GM06990 (cell line): ENCODE results near the gene BRAT1.
"Not testable (repeated sequence)": the region's sequence is repeated elsewhere in the genome, so short reads cannot be mapped to it uniquely, and the experiment has no call there.

Experiments
- DNase-seq: peaks from one replicate; pipeline ENCODE4 v3.0.0-alpha.2; 2011; ENCODE audit not compliant: insufficient read length; ENCODE audit errors: extremely low read depth
- H3K27me3 ChIP-seq: replicated peaks from 2 replicates; pipeline ENCODE4 v1.6.0; 2011; ENCODE audit warnings: low read length; ENCODE audit not compliant: control insufficient read depth, insufficient read depth
- H3K36me3 ChIP-seq: 2 replicates; pipeline ENCODE4 v1.5.1; 2011; ENCODE audit warnings: low read length; ENCODE audit not compliant: control insufficient read depth, insufficient read depth
- H3K4me3 ChIP-seq: replicated peaks from 2 replicates; pipeline ENCODE4 v1.5.1; 2011; ENCODE audit warnings: low read depth, mild to moderate bottlenecking, control low read depth, low read length
- CTCF ChIP-seq: IDR thresholded peaks from 2 replicates; pipeline ENCODE4 v1.5.1; 2011; ENCODE audit warnings: low read length, control low read depth, mild to moderate bottlenecking, inconsistent platforms; ENCODE audit not compliant: insufficient read depth, poor library complexity, severe bottlenecking

The BRAT1 gene

GRCh38 chr7:2567679-2568278 is 12.5 kb upstream of the BRAT1 start:
- peak; percentile 58 for TF ChIP-seq CTCF
- DNase-seq, result no peak
- Histone ChIP-seq H3K4me3 (no peak overlapping the region), H3K27me3 (no peaks in the 10 kb centered on the region), H3K36me3 (no peaks in the 10 kb centered on the region)

GRCh38 chr7:2566890-2567678 is 11.8 kb upstream of the BRAT1 start:
- peak; percentile 74 for DNase-seq
- Histone ChIP-seq H3K27me3 (no peaks in the 10 kb centered on the region), H3K36me3 (no peaks in the 10 kb centered on the region), H3K4me3 (no peak overlapping the region)
- peak; percentile 65 for TF ChIP-seq CTCF

- Histone ChIP-seq H3K36me3 (no peaks in the 10 kb centered on the region), H3K4me3 (no peak overlapping the region), H3K27me3 (no peaks in the 10 kb centered on the region)
- no peak for TF ChIP-seq CTCF
- DNase-seq, result no peak
These were observed 11.1 kb upstream of the BRAT1 start for GRCh38 chr7:2566348-2566889.

DNA sequence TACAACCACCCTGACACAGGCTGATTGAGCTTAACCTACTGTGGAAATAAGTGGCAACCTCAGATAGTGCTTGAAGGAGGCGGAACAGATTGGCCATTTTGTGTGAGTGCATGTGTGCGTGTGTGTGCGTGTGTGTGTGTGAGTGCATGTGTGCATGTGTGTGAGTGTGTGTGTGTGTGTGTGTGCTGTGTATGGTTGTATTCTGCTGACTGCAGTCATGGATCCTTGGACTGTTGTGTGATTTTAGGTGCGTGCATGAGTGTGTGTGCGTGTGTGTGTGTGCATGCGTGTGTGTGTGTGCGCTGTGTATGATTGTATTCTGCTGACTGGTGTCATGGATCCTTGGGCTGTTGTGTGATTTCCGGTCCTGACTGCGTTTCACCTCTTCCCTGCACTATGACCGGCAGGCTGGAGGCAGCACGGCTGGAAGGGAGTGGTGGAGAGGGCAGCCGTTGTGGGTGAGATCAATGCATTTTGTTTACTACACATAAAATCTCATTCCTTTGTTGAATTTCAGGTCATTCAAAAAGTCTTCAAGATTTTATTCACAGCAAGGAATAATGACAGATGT is 9.7 kb upstream of the BRAT1 start:
- no peak for DNase-seq
- H3K27me3 ChIP-seq, result no peaks in the 10 kb centered on the region
- TF ChIP-seq CTCF, result no peak
- H3K36me3 ChIP-seq, result no peaks in the 10 kb centered on the region
- H3K4me3 ChIP-seq, result no peak overlapping the region

DNA sequence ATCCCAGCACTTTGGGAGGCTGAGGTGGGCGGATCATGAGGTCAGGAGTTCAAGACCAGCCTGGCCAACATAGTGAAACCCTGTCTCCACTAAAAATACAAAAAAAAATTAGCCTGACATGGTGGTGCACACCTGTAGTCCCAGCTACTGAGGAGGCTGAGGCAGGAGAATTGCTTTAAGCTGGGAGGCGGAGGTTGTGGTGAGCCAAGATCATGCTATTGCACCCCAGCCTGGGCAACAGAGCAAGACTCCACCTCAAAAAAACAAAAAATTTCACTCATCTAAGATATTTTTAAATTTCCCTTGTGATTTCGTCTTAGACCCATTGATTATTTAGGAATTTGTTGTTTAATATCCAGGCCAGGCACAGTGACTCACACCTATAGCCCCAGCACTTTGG is 8.6 kb upstream of the BRAT1 start:
- not testable (repeated sequence) for H3K27me3 ChIP-seq, H3K4me3 ChIP-seq, H3K36me3 ChIP-seq, DNase-seq
